Left colon (tissue), 2 donors: ENCODE measurements around the gene SPTBN2. TPM values are rescaled to one million over a fixed set of nuclear protein-coding genes. Genes with fewer than 3 reads are reported as not detected.

ENCODE experiments used
- ATAC-seq: fragments of 200-7000 bp; cut with Tn5 transposase; one replicate; pipeline ENCODE4 v1.9.1; 2020; ENCODE audit warnings: mild to moderate bottlenecking, moderate library complexity
- DNase-seq, 2 donors: peaks; one replicate each; pipeline ENCODE4 v3.0.0-alpha.2; 2020
- intact Hi-C, 2 donors: fragments of 100-400 bp; cut with DNase I in 1 of 2; cut with micrococcal nuclease in 1 of 2; formaldehyde crosslinking; loops; one replicate each; pipeline versions ENCODE4 v1.11.2 to v1.14.0; 2022; cut with DNase I, micrococcal nuclease
- long read RNA-seq: library from polyadenylated mRNA; unstranded; transcript quantifications from one replicate; pipeline ENCODE4 v2.0.0, GENCODE V29; 2021
- total RNA-seq, 2 donors: library from RNA; stranded (reverse); fragmentation: NEBNext Ultra II Directional; extraction: Animal tissue kit (Norgen Biotek cat#: 25700); gene quantifications; one replicate each; pipeline ENCODE4 v1.2.1, GENCODE V29; 2021
- donor health status: DM: no; HTN: no; CAD: no.
- donor health status: DM: yes; HTN: yes; CAD: no.

The SPTBN2 gene
- total RNA-seq, result 1 to 10 TPM; 3.9 to 7.3 TPM
- long read RNA-seq, result 0 reads

DNA sequence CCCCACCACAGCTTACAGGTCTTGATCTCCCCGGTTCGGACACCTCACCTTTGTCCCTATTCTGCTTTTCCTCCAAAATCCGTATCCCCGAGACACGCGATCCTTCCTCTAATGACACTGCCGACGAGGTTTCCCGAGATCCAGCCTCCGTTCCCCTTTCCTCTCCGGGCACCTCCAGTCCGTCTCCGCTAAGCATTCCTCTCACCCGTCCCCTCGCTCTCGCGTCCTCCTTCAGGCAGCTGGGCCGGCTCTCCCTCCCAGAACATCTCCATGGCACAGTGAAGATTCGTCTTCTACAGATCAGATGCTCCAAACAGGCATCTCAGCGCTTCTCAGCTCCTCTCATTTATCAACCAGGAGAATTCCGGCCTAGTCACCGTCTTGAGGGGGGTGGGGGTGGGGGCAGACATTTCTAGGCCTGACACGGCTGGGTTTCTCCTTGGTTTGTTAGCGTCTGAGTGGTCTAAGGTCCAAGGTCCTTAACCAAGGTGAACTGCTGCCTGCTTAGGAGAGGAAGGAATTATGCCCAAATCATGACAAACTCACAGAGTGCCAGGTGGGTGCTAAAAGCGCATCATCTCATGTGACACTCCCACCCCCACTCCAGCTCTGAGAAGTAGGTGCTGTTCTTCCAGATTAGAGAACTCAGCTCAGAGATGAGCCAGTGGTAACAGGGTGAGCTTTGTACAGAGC, at the start of gene SPTBN2:
Gene SPTBN2, minus strand, starts transcription at position 524 of the 693 bp plus-strand sequence. CDS start 7,976 bp downstream, outside the sequence.
- peak; percentile 27 for ATAC-seq
- intact Hi-C loops, result no loop called here
- DNase-seq, result peak in 1 of 2 donors; percentile 24

DNA sequence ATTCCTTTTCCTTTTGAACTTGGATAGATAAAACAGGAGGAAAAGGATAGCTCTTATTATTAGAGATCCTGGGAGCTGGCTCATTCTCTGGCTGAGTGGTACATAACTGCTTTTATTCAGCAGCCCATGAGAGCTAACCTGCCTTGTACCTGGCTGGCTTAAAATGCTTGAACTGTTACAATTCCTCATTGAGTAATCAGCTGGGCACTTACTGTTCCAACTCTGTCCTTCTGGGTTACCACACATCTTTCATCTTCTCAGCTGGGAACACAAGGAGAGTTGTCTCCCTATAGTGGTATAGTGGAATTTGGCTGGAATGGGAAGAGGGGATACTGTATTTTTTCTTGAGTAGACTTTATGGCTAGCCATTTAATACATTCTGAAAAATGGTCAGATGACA, 39.8 kb upstream of the SPTBN2 start:
- ATAC-seq (no peak), DNase-seq (no peak)
- intact Hi-C loops, result no loop called here

DNA sequence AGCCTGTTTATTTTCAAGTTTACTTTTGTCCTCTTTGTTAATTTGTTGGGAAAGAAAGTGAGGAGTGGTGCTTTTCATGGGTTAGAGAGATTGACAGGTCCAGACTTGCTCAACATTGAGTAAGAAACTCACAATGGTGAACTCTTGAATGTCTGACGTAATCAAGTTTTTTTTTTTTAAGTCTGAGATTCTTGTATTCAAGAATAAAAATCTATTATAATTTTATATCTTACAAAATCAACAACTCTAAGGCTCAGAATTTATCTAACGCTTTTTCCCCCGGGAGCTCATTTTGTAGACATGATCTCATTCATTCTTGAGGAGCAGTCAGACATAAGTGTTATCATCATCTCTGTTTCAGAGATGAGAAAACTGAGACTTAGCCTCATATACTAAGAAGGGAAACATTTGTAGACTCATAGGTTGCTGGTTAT, 39.1 kb upstream of the SPTBN2 start:
- DNase-seq (no peak), ATAC-seq (no peak)
- intact Hi-C loops, result no loop called here

DNA sequence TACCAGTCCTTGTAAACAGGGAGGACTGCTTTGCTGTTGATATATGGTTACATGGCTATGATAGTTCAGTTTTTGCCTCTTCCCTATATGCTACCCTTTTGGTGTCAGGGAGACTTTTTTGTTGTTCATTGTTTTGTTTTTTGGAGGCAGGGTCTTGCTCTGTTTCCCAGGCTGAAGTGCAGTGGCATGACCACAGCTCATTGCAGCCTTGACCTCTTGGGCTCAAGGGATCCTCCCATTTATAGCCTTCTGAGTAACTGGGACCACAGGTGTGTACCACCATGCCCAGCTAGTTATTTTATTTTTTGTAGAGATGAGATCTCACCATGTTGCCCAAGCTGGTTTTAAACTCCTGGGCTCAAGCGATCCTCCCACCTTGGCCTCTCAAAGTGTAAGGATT, 38.6 kb upstream of the SPTBN2 start:
- no peak for DNase-seq
- intact Hi-C loops, result no loop called here
- no peak for ATAC-seq

DNA sequence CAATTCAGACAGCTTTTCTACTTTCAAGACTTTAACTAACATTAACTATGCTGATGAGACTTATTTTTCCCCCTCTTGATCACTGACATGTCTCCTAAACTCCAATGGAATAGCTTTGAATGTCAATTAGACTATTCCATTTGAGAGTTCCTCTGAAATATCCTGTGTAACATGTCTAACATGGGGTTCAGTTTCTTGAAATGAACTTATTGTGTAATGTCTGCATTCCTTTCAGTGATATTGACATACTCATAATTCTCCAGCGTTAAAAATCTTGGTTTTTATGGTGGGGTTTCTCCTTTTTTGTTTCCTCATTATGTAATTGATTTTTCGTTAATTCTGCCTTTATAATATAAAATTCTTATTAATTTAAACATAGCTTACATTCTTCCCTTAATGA, 37.7 kb upstream of the SPTBN2 start:
- intact Hi-C loops, result no loop called here
- DNase-seq (no peak), ATAC-seq (no peak)

DNA sequence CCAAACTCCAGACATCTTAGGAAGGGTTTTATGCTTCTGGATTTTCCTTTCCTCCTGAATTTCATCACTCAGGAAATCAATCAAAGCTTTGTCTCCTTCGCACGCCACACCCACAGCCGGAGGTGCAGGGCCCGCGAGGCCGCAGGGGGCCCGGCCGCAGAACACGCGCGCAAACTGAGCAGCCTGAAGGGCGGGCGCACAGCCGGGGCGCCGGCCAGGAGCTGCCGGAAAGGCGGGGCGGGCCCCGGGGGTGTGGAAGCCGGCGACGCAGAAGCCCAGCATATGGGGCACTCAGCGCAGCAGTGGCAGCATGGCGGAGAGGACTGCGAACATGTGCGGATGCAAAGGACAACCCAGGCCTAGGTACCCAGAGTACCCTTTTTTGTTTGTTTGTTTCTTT, 33.1 kb upstream of the SPTBN2 start:
- ATAC-seq (no peak), DNase-seq (no peak)
- intact Hi-C loops, result no loop called here

DNA sequence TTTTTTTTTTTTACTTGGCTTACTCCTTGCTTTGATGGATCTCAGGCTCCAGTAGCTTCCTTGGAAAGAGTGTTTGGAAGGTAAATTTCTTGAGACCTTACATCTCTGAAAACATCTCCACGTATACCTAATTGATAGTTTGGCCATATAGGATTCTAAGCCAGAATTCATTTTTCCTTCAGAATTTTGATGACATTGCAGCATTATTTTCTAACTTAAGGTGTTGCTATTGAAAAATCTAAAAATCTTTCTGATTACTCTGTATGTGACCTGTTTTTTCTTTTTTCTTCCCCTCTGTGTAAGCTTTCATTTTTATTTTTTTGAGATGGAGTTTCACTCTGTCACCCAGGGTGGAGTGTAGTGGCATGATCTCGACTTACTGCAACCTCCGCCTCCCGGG, 23.1 kb upstream of the SPTBN2 start:
- intact Hi-C loops, result no loop called here
- DNase-seq (no peak), ATAC-seq (no peak)

DNA sequence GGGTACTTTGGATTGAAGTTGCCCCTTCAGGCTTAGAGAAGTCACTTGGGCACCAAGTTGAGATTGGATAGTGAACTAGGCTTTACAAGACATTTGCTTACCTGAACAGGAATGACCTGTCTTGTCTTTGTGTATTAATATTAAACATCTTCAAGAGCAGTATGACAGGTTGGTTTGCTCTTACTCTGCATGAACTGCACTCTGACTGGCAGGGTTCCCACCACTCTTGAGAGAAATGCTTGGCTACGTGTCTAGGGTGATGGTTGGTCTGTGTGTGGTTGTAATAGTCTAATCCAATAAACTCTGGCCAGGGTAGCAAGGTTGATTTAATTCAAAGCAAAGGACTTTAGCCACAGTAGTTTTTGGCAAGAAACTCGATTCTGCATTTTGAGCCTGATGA, 20.1 kb upstream of the SPTBN2 start:
- ATAC-seq (no peak), DNase-seq (no peak)
- intact Hi-C loops, result no loop called here

DNA sequence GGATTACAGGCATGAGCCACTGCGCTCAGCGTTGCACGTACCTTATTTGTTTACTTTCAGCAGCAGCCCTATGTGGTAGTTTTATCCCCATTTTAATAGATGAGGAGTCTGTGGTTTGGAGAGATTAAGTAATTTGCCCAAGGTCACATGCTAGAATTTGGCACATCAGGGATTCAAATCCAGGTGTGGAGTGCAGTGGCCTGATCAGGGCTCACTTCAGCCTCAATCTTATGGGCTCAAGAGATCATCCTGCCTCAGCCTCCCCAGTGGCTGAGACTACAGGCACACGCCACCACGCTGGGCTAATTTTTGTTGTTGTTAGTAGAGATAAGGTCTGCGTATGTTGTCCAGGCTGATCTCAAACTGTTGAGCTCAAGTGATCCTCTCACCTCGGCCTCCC, 18.5 kb upstream of the SPTBN2 start:
- ATAC-seq (no peak), DNase-seq (no peak)
- intact Hi-C loops, result no loop called here

DNA sequence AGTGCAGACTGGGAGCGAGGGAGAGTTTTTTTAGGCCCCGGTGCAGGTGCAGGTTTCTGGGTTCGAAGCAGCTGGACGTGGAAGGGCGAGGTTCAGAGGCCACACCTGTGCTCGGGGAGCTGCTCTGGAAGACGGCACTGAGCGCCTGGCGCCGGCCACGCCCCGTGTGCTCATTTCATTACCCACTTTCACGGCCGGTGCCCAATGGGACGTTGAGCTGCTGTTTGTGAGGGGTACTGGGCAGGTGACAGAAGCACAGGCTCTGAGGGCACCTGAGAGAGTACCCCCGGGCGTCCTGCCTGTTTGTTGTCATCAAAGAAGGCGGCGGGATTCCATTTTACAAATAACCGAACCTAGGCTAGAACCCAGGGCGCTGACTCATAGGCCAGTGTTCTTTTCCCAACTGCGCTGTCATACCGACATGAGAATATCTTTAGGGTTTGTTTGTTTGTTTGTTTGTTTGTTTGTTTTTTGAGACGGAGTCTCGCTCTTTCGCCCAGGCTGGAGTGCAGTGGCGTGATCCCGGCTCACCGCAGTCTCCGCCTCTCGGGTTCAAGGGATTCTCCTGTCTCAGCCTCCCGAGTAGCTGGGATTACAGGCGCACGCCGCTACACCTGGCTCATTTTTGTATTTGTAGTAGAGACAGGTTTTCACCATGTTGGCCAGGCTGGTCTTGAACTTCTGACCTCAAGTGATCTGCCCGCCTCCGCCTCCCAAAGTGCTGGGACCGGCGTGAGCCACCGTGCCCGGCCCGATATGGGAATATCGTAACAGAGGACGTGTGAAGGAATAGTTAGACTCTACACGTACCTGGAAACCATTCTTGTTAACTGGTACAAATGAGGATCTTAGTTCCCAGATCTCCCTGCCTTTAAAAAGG, 16.6 kb upstream of the SPTBN2 start:
- intact Hi-C loops, result no loop called here
- ATAC-seq (peak; percentile 70), DNase-seq (peak; percentile 77 to 79)

DNA sequence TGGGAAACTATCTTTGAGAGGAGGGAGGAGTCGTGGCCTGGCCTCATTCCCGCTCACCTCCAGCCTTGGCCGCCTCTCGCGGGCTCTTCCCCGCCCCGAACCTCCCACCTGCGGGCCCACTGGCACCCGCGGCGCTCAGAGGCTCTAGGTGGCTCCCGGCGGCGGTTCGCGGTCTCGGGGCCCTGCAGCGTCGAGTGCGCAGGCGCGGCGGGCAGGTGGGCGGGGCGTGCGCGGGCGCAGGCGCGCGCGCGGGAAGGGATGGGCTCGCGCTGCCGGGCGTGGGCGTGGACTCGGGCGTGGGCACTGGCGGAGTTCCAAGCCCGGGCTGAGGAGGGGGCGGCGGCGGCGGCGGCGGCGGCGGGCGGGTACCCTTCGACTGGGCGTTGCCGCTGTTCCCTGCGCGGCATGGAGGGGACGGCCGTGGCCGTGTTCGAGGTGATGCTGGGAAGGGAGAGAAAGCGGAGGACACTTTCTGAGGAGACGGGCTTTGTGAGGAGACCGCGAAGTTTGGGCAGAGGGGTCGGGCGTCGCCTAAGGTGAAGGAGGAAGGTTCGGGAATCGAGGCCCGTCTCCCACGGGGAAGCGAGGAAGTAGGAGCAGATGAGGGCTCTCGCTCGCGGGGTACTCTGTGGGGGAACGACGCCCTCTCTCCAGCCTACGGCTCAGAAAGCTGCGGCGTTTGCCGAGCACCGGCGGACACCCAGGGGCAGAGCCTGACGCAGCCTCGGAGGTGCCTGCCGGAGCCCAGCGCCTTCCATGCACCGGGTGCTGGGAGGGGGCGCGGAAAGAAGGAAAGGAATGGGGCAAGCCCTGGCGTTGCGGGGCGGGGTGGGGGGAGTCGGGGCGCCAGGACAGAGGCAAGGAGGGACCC, 15.7 kb upstream of the SPTBN2 start:
- peak; percentile 77 for ATAC-seq
- intact Hi-C loops, result no loop called here
- DNase-seq, result peak; percentile 84 to 88

DNA sequence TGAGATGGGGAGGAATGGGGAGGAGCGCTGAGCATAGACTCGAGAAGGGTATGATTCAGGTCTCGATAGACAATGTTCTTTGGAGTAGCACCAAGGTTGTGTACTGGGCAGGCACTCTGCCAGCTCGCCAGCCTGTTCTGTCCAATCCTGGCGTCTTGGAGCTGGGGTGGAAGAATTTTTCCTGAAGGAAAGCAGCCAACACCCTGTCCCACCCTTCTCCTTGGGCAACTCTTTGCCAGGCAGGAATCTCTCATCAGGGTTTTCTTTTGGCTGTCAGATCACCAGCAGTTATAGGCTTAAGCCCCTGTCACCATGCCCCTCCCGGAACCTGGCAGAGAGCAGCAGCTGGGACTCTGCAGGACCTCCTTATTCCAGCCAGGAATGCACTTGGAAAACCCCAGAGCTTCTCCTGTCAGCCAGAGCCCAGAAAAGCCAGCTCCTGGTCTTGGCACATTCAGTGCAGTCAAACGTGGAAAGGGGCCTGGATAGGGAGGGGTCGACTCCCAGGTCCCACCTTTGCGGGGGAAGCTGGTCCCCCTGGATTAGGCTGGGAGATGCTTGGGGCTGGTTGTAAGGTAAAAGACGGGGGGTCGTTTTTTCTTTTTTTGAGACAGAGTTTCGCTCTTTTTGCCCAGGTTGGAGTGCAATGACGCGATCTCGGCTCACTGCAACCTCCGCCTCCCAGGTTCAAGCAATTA, 14.4 kb upstream of the SPTBN2 start:
- ATAC-seq, result peak; percentile 72
- intact Hi-C loops, result no loop called here

DNA sequence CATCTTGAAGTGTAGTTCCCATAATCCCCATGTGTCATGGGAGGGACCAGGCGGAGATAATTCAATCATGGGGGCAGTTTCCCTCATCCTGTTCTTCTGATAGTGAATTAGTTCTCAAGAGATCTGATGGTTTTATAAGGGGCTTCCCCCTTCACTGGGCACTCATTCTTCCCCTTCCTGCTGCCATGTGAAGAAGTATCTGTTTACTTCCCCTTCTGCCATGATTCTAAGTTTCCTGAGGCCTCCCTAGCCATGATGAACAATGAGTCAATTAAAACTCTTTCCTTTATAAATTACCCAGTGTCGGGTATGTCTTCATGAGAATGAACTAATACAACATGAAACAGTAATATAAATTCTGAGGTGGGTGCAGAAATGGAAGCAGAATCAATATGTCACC, 12.1 kb upstream of the SPTBN2 start:
- intact Hi-C loops, result no loop called here
- DNase-seq (no peak), ATAC-seq (no peak)

More for the DNA sequence above, 14.4 kb upstream of the SPTBN2 start:
- DNase-seq, result peak; percentile 87 to 89

DNA sequence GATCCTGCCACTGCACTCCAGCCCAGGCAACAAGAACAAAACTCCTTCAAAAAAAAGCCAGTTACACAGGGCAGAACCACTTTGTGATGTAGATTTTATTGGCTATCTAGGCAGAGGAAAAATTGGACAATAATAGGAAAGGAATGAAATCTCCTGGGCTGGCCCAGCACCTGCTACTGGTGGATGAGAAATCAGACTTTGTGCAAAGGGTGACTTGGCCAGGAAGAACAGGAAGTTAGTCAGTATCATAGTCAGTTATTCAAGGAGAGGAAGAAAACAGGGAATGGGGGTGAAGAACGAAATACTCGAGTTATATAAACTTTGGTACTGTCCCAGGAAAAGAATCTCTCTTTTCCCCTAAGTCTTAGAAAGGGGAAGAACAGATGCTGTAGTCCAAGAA, 11.0 kb upstream of the SPTBN2 start:
- DNase-seq (no peak), ATAC-seq (no peak)
- intact Hi-C loops, result no loop called here

DNA sequence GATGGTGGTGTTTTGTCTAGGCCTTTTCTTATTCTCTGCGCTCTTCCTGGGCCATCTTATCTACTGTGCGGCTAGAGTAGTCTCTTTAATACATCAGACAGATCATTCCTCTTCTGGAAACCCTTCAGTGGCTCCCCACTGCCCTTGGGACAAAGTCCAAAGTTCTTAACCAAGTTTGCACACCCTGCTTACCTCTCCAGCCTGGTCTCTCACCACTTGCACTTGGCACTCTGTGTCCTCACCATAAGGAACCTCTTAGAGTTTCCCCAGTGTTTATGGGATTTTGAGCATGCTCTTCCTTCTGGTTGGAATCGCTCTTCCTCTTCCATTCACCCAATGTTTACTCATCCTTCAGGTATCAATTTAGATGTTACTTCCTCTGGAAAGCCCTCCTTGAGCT, 5.2 kb upstream of the SPTBN2 start:
- intact Hi-C loops, result no loop called here
- DNase-seq (no peak), ATAC-seq (peak; percentile 56)

DNA sequence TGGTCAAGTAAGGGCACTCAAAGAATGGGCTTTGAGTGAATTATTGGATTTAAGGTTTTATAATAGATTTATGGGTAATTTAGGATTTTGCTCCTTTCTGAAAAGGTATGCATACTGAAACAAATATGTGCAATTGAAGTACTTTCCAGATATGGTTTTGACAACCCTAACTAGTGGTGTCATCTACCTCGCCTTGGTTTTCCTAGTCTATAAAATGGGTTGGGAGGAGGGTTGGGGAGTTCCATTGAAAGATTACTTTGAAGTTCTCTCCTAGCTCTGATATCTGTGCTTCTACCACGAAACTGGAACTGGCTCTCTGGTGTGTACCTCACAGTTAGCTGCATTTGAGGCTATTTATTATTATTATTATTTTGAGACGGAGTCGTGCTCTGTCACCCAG, 431 bp upstream of the SPTBN2 start:
- ATAC-seq (no peak), DNase-seq (no peak)
- intact Hi-C loops, result no loop called here

DNA sequence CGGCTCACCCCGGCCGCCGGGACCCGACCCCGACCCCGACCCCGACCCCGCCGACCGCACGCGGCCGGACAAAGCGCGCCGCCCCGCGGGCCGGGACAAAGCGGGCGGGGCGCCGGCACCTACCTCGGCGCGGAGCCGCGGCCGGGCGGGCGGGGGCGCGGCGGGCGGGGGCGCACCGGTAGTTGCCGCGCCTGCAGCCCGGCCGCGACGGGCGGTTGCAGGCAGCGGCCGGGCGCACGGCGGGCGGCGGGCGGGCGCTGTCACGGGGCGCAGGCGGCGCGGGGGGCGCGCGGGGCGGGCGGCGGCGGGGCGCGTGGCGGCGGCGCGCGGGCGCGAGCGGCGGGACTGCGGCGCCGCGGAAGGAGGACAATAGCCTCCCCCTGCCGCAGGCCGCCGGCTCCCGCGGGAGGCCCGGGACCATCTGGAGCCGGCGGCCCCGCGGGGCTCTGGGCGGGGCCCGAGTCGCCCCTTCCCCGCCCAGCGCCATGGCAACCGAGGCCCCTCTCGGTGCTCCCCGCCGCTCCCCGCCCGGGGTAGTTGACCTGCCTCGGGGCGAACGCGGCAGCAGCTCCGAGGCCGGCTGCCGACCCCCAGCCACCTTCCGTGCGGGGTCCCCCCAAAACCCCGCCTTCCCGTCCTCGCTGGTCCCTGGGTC, 851 bp downstream of the SPTBN2 start:
- ATAC-seq (peak; percentile 72), DNase-seq (no peak)
- intact Hi-C loops, result no loop called here
